Pancreas (tissue), 10 donors: Measurements from ENCODE around the gene PACS2. TPM values are rescaled to one million over a fixed set of nuclear protein-coding genes. Genes with fewer than 3 reads are reported as not detected.
A peak's percentile ranks its signal among the peaks of the same experiment; 100 is the strongest.
"Not testable (repeated sequence)": the region's sequence is repeated elsewhere in the genome, so short reads cannot be mapped to it uniquely, and the experiment has no call there.

Experiments used
- ATAC-seq, 4 donors: fragments of 200-7000 bp; cut with Tn5 transposase; one replicate each; pipeline versions ENCODE4 v1.8.0 to v1.9.1; 2020; ENCODE audit warnings: mild to moderate bottlenecking in 4 of 4, moderate library complexity in 4 of 4
- DNase-seq, 6 donors: peaks; one replicate each; pipeline ENCODE4 v3.0.0-alpha.2; 2020
- FAIRE-seq: peaks from 2 replicates; lab custom pipeline; 2012; peaks lifted over from hg19 to GRCh38; lab: Jason Lieb, UNC
- H3K27ac ChIP-seq, 4 donors: fragments of 200-600 bp; sonication (generic); 1 replicate in 3 of 4; 2 replicates in 1 of 4; pipeline versions ENCODE4 v1.5.0 to v1.8.0; 2020
- H3K27me3 ChIP-seq, 4 donors: fragments of 200-600 bp; one replicate each; pipeline ENCODE4 v1.8.0; 2021
- H3K36me3 ChIP-seq, 3 donors: fragments of 200-600 bp; sonication (generic) in 1 of 3; one replicate each; pipeline versions ENCODE4 v1.5.0 to v1.8.0; 2020 to 2021
- H3K4me1 ChIP-seq, 3 donors: fragments of 200-600 bp; one replicate each; pipeline ENCODE4 v1.8.0; 2021
- H3K4me3 ChIP-seq, 4 donors: fragments of 200-600 bp; sonication (generic) in 2 of 4; one replicate each; pipeline versions ENCODE4 v1.5.0 to v1.8.0; 2020 to 2021
- H3K9me3 ChIP-seq, 4 donors: fragments of 200-600 bp; one replicate each; pipeline ENCODE4 v1.8.0; 2021
- WGBS, 2 donors: extraction: QIAGEN DNeasy Blood & Tissue Kit; methylation state at CpG; one replicate each; pipeline ENCODE4 v1.1.7; 2013; 5-methylcytosine and 5-hydroxymethylcytosine counted together
- intact Hi-C, 3 donors: fragments of 100-400 bp; cut with DNase I; formaldehyde crosslinking; loops; one replicate each; pipeline versions ENCODE4 v1.11.1 to v1.14.2; 2022
- polyA plus RNA-seq, 2 donors: library from polyadenylated mRNA; stranded (reverse); fragments of 200-250 nt; gene quantifications; one replicate each; pipeline ENCODE4 v1.2.3, GENCODE V29; 2013
- total RNA-seq, 6 donors: library from RNA; stranded (reverse); fragmentation: NEBNext Ultra II Directional in 4 of 6; extraction: Animal tissue kit (Norgen Biotek cat#: 25700) in 4 of 6; gene quantifications; one replicate each; pipeline versions ENCODE4 v1.2.1 to v1.2.4, GENCODE V29; 2021 to 2023
- TF ChIP-seq, protein P1 (sequence below), 4 donors: fragments of 200-600 bp; sonication (generic) in 3 of 4; IDR thresholded peaks; one replicate each; pipeline versions ENCODE4 v1.5.0 to v1.8.0; 2021; ENCODE audit warnings: antibody characterized with exemption in 4 of 4
- donor health status: healthy with polysubstance abuse.
- donor health status: DM: no; HTN: no; CAD: no; lungs with moderate emphysema.
- donor health status: DM: no; HTN: no; CAD: no.
- donor health status: control.
- donor health status: control.
- donor health status: Bipolar disorder and iron deficiency.
- donor health status: DM: yes; HTN: yes; CAD: no.
- donor health status: DM: no; HTN: no; CAD: no.
- donor health status: DM: no; HTN: no; CAD: no.
- donor health status: DM: yes; HTN: yes; CAD: no.

Gene PACS2
- total and polyA plus RNA-seq, 8 donors: 36.9 to 128 (median 49.3) TPM

DNA sequence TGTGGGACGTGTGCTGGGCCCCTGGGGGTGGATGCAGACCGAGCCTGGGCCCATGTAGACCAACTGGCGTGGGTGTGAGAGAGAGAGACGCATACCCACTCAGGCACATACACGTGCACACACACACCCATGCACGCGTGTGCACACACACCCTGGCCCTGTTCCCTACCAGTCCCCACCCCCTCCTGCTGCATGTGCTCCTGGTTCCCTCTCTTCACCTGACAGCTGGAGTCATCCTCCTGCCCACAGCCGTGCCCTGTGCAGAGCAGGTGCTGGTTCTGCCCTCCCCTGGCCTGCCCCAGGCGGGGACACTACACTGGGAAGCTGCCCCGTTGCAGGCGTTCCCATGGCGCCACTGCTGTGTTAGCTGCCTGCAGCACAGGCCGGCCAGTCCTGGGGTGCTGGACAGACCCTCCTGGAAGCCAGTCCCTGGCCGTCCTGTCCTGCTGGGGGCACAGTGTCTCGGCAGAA is 18.5 kb downstream of the PACS2 start:
- 79 to 84% methylated on average over 15 of the region's 15 CpGs for WGBS, 2 donors
- no peak overlapping the region for H3K27ac ChIP-seq
- no peak for FAIRE-seq
- peak in 1 of 4 donors; percentile 9 for ATAC-seq
- intact Hi-C loops: no loop called here
- no peaks in the 10 kb centered on the region for H3K36me3 ChIP-seq
- H3K27me3 ChIP-seq: no peaks in the 10 kb centered on the region
- H3K4me1 ChIP-seq: peaks cover 3 to 17% (median 3%) of the 10 kb centered on the region in 3 donors
- no peak overlapping the region for H3K4me3 ChIP-seq
- no peaks in the 10 kb centered on the region for H3K9me3 ChIP-seq
- TF ChIP-seq, protein P1, sequence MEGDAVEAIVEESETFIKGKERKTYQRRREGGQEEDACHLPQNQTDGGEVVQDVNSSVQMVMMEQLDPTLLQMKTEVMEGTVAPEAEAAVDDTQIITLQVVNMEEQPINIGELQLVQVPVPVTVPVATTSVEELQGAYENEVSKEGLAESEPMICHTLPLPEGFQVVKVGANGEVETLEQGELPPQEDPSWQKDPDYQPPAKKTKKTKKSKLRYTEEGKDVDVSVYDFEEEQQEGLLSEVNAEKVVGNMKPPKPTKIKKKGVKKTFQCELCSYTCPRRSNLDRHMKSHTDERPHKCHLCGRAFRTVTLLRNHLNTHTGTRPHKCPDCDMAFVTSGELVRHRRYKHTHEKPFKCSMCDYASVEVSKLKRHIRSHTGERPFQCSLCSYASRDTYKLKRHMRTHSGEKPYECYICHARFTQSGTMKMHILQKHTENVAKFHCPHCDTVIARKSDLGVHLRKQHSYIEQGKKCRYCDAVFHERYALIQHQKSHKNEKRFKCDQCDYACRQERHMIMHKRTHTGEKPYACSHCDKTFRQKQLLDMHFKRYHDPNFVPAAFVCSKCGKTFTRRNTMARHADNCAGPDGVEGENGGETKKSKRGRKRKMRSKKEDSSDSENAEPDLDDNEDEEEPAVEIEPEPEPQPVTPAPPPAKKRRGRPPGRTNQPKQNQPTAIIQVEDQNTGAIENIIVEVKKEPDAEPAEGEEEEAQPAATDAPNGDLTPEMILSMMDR (IDR thresholded peaks at IDR 0.05): no peak
- peak in 1 of 6 donors; percentile 56 for DNase-seq

DNA sequence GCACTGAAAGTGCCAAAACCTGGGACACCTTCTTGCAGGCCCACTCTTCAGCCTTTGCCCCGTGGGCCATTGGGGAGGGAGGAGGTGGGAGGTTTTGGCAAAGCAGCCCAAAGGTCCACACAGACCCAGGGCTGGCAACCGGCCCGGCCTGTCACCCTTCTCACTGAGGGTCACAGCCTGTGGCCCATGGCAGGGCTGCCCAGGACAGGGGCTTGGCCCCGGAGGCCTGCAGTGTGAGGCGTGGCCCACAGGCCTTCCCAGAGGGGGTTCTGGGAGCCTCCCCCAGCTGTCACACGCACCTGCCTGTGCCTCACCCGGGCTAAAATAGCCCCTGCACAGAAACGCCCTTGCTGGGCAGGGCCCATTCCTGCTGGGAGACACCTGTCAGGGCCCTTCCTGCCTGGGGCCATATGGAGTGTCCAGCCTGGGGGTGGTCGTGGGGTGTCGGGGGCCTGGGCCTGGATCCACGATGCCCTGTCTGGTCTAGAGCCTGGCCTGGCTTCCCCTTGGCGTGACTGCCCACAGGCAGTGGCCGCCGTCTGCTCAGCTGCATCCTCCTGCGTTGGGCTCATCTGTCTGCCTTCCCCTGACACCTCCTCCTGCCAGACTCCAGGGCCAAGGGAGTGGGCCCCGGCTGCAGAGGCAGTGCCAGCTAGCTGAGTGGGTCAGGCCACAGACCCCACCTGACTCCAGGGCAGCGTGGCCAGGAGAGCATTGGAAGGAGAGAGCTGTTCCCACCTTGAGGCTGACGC is 19.2 kb downstream of the PACS2 start:
- peak in 1 of 4 donors; percentile 16 for ATAC-seq
- TF ChIP-seq, protein P1 (IDR thresholded peaks at IDR 0.05): no peak
- Histone ChIP-seq H3K4me3 (no peak overlapping the region), H3K9me3 (no peaks in the 10 kb centered on the region), H3K36me3 (no peaks in the 10 kb centered on the region), H3K4me1 (peaks cover 3 to 17% (median 3%) of the 10 kb centered on the region in 3 donors), H3K27ac (no peak overlapping the region), H3K27me3 (no peaks in the 10 kb centered on the region)
- FAIRE-seq: no peak
- DNase-seq: peak in 1 of 6 donors; percentile 58
- 64 to 67% methylated on average over 18 of the region's 18 CpGs for WGBS, 2 donors
- intact Hi-C loops: no loop called here

DNA sequence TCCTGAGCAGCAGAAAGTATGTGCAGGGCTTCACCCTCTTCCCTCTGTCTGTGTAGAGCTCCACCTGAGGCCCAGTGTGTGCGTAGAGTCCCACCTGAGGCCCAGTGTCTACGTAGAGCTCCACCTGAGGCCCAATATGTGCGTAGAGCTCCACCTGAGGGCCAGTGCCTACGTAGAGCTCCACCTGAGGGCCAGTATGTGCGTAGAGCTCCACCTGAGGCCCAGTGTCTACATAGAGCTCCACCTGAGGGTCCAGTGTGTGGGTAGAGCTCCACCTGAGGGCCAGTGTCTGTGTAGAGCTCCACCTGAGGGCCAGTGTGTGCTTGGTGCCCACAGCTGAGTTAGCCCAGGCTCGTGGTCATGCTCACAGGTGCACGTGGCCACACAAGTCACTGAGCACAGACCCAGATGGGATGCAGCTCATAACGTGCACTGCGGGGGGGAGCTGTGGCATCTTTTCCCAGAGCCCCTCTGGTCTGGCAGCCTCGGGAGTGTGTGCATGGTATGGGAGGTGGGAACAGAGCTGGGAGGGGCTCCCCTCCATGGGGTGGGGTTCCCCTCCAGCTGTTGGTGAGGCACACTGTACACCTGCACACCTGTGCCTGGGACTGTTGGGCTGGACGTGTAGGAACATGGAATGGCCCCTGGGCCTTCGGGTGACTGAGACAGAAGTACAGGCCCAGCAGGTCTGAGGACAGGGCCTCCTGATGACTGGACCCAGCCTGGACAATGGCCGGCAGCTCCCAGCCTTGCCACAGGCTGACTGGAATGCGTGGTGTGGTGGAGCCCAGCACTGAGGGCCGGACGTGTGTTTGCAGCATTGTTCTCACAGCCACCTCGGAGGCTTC is 20.1 kb downstream of the PACS2 start:
- ATAC-seq (peak in 1 of 4 donors; percentile 14), DNase-seq (peak in 1 of 6 donors; percentile 12), FAIRE-seq (no peak)
- Histone ChIP-seq H3K27ac (no peak overlapping the region), H3K27me3 (no peaks in the 10 kb centered on the region), H3K9me3 (no peaks in the 10 kb centered on the region), H3K4me3 (no peak overlapping the region), H3K36me3 (no peaks in the 10 kb centered on the region), H3K4me1 (peaks cover 3 to 17% (median 3%) of the 10 kb centered on the region in 3 donors)
- intact Hi-C loops: no loop called here
- 90 to 93% methylated on average over 17 of the region's 17 CpGs for whole genome bisulfite sequencing, 2 donors
- TF ChIP-seq, protein P1 (IDR thresholded peaks at IDR 0.05): no peak

DNA sequence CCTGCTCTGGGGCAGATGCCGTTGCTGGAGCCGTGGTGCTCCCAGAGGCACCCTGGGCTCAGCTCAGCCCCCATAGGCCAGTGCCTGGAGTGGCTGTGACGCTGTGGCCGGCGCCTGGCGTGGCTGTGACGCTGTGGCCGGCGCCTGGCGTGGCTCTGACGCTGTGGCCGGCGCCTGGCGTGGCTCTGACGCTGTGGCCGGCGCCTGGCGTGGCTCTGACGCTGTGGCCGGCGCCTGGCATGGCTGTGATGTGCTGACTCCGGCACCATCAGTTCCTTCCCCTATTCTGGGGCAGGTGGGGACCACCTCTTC is 20.6 kb downstream of the PACS2 start:
- H3K4me1 ChIP-seq: peaks cover 3 to 17% (median 3%) of the 10 kb centered on the region in 3 donors
- H3K9me3 ChIP-seq, H3K4me3 ChIP-seq, FAIRE-seq, intact Hi-C loops, H3K36me3 ChIP-seq, ATAC-seq, H3K27ac ChIP-seq, H3K27me3 ChIP-seq, DNase-seq: not testable (repeated sequence)
- WGBS, 2 donors: 98% methylated on average over 22 of the region's 22 CpGs

DNA sequence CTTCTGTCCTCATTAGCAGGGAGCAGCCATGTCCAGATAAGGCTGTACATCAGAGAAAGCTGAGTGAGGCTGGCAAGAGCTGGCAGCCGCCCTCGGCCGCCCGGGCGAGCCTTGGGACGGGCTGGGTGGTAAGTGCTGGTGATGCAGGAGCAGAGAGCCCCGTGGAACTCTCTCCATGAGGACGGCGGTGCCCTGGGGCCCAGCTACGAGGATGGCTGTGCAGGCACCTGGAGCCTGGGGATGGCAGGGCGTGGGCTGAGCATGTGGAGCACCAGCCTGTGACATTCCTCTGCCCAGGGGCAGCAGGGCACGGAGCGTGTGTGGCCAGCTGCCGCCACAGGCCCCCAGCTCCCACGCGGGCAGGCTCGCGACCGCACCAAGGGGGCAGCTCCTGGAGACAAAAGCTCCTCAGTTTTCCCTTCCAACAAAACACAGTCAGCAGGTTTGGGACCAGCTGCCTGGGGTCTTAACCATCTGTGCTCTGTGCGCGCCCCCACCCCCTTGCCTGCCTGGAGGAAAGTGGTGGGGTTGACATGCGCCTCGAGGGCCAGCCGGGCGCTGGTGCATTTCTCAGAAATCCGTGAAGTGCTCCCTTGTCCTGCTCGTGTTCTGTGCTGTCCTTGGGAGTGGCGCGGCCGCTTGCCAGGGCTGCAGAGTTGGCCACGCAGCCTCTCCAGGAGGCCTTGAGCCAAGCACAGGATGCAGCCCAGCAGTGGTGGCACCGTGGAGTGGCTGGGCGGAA is 21.4 kb downstream of the PACS2 start:
- TF ChIP-seq, protein P1 (IDR thresholded peaks at IDR 0.05): no peak
- 52 to 54% methylated on average over 33 of the region's 33 CpGs for WGBS, 2 donors
- H3K27ac ChIP-seq: no peak overlapping the region
- ATAC-seq (peak; percentile 56 to 85 (median 75)), FAIRE-seq (no peak), DNase-seq (peak in 5 of 6 donors; percentile 56 to 87 (median 73))
- peaks cover 3 to 17% (median 3%) of the 10 kb centered on the region in 3 donors for H3K4me1 ChIP-seq
- H3K36me3 ChIP-seq: no peaks in the 10 kb centered on the region
- no peaks in the 10 kb centered on the region for H3K9me3 ChIP-seq
- intact Hi-C loops: no loop called here
- H3K4me3 ChIP-seq: no peak overlapping the region
- no peaks in the 10 kb centered on the region for H3K27me3 ChIP-seq
